GM21367 (cell line): ENCODE measurements around the gene SMARCC2.
"Not testable (repeated sequence)": the region's sequence is repeated elsewhere in the genome, so short reads cannot be mapped to it uniquely, and the experiment has no call there.

Experiments used
- ATAC-seq: cut with Tn5 transposase; IDR thresholded peaks from one replicate; pipeline ENCODE4 v1.9.1; 2021; ENCODE audit not compliant: unreplicated experiment

Gene SMARCC2

DNA sequence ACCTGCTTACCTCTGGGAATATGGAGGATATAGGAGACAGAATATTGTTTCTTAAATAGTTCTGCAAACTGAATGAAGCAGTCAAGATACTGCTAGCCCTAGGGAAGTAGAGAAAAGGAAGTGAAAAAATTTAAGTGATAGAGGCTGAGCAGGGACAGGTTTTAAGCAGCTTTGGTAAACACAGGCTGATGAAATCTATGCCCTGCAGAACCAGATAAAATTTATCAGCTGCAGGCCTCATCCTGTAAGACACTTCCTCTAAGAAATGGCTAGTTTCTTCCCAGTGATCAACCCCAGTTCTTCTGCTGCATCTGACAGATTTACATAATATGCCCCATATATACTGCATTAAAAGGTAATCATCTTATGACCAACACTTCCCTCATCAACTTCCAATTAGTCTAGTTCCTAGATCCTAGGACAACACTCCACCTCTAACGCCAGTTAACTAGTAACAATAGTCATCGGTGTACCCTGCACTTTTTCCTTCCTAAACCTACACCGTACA lies 62.5 kb downstream of the SMARCC2 start:
- no peak for ATAC-seq

DNA sequence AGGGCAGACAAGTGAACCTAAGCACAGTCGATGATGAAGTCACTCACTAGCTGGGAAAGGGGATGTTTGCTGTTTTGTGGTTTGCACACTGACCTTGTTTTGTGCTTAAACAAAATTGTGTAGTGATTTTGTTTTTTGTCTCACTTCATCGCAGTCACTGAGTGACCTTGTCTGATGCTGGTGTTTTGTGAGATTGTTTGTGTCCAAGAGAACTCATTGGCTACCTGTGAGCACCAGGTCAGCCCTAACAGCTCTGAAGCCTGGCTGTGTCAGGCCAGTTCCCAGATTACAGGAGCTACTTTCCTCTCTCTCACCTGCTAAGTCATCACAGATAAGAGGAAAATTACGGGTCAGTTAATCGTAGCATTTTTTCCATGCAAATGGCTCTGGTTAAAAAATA lies 65.2 kb downstream of the SMARCC2 start:
- ATAC-seq, result no peak

DNA sequence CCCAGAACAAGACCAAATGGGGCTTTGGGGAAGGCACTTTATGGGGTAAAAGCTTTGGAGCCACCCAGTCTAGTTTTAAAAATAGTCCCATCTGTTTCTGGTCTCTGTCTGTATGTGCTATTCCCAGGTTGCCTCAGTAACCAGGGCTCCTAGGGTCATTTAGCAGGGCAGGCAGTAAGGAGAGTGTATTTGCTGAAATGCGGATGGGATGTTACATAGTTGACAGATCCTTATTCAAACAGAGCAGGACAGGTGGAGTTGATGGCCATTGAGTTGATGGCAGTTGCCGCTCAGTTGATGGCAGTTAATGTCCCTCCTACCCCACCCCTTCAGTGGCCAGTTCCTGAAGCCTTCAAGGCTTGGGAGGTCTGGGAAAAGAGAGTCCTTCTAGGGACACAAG lies 66.6 kb downstream of the SMARCC2 start:
- ATAC-seq, result no peak

DNA sequence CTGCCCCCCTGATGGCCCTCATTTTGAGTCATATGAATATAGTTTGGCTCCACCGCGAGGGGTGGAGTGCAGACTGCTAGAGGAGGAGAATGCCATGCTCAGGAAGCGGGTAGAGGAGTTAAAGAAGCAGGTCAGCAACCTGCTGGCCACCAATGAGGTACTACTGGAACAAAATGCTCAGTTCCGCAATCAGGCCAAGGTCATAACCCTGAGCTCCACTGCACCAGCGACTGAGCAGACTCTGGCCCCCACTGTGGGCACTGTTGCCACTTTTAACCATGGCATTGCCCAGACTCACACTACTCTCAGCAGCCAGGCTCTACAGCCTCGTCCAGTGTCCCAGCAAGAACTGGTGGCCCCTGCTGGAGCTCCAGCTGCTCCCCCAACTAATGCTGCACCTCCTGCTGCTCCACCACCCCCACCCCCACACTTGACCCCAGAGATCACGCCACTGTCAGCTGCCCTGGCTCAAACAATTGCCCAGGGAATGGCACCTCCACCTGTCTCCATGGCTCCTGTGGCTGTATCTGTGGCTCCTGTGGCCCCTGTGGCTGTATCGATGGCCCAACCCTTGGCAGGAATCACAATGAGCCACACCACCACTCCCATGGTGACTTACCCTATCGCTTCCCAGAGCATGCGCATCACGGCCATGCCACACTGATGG lies 67.9 kb downstream of the SMARCC2 start:
- no peak for ATAC-seq

DNA sequence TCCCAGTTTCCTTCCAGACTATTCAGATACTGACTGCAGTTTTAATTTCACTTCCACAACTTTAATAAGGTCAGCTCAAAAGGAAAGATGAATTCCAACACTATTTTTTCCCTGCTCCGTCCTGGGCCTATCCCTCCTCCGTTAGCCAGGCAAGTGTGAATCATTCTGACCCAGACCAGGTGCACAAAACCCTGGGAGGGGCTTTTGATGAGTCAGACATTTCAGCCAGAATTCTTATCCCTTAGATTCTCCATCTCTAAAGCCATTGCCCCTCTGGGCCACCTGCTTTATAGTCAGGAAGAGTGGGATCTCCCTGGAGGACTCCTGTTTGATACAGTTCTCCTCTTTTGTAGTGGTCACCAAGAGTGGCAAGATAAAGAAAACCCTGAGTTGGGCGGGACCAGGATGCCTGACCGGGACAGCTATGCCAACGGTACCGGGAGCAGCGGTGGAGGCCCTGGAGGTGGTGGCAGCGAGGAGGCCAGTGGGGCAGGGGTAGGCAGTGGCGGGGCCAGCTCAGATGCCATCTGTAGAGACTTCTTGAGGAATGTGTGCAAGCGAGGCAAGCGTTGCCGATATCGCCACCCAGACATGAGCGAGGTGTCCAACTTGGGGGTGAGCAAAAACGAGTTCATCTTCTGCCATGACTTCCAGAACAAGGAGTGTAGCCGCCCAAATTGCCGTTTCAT lies 69.0 kb downstream of the SMARCC2 start:
- no peak for ATAC-seq

DNA sequence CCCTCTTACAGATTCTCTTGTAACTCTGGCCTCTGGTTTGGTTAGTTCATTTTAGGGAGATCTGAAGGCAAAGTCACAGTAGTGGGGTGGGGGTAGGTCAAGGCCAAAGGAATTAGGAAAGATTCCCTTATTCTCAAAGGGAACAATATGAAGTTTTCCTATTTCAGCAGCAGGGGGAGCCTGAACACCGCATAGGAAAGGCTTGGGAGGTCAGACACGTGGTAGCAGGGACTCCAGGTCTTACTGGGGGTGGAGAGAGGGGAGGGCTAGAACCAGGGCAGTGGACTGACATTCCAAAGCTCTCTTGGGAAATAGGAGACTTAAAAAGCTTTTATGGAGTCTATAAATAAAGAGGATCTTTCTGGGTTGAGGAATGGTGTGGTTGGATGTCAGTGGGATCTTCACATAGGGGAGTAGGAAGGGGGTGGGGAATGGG lies 69.9 kb downstream of the SMARCC2 start:
- no peak for ATAC-seq

DNA sequence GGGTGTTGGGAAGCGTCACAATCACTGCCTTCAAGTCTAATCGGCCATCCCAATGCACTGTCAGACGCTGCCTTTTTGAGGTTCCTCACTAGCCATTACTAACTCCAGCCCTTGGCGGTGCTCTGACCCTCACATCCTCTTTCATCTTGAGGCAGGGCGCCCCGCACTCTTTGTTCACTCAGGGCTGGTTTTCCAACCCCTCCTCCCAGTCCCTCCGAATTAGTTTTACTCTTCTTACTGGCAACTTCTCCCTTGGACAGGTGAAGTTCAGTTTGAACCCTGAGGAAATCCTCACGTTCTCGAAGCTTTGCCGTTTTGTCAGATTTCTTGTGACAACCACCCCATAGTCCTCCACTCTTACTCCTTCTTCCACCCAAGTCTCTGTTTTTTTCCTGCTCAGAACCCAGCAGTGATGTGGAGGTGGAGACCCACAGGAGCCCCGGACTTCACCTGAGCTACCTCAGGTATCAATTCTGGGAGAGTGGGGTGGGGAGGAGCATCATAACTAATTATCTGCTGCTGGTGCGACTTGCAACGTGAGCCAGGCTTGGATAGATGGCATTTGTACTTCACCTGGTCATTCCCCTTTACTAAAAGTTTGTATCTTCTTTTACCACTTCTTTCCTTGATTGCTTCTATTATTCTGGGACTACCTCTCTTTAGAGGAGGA lies 70.5 kb downstream of the SMARCC2 start:
- ATAC-seq, result no peak

DNA sequence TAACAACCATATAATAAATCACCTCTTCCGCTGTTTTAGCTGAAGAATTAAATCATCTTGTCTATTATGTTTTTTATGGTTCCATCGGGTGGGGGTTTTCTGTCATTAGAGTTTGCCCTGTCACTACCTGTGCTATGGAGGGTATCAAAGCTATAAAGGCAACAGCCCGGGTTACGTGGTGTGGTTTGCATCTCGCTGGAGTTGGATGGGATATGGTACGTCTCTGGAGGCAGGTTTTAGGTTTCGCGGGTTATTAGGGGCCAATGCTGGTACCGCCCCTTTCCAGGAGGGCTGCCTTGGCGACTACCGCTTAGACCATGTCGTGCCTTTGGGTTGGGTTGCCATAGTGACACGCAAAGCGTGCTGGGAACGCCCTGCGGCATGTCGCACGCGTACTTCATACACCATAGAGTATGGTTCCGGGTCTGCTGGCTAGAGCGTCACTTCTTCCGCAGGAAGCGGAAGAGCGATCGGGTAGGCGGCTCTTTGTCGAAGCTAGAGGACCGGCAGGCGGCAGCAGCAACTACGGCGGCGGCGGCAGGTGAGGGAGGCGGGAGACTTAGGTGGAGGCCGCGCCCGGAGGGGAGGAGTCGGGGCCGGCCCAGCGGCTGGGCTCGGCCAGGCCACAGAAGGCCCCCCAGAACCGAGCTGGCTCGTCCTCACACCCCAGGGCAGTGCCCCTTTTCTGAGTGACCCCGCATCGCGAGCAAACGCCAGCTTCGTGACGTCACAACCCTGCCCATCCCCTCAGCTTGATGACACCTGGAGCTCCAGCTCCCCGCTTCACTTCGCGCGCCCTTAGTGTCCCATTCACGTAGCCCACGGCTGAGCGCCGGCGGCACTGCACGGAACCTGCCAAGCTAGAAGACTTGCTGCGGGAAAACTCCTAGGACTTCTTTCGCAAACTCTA lies 71.2 kb downstream of the SMARCC2 start, which contains the start of gene ZC3H10:
Gene ZC3H10 (plus strand): TSS at position 489 of the 910 bp plus-strand sequence. CDS start 2,297 bp downstream, outside the sequence.
- peak; percentile 67 for ATAC-seq

DNA sequence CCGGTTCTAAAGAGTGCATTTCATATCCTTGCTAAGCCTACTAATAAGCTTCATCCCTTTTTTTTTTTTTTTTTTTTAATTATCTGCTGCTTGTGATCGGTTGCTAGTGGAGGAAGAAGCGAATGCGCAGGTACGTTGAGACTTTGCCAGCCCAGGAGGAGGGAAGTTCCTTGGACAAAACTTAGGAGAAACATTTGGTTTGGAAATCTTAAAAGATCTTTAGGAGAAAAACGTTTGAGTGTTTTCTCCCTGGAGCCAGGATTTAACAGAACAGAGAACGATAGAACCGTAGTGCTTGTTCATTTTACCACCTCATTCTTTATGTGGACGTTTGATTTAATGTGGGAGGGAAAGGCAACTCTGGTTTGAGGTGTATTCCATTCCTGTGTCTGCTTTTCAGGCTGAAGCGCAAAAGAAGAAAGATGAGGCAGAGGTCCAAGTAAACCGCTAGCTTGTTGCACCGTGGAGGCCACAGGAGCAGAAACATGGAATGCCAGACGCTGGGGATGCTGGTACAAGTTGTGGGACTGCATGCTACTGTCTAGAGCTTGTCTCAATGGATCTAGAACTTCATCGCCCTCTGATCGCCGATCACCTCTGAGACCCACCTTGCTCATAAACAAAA lies 72.1 kb downstream of the SMARCC2 start:
- ATAC-seq, result not testable (repeated sequence)

DNA sequence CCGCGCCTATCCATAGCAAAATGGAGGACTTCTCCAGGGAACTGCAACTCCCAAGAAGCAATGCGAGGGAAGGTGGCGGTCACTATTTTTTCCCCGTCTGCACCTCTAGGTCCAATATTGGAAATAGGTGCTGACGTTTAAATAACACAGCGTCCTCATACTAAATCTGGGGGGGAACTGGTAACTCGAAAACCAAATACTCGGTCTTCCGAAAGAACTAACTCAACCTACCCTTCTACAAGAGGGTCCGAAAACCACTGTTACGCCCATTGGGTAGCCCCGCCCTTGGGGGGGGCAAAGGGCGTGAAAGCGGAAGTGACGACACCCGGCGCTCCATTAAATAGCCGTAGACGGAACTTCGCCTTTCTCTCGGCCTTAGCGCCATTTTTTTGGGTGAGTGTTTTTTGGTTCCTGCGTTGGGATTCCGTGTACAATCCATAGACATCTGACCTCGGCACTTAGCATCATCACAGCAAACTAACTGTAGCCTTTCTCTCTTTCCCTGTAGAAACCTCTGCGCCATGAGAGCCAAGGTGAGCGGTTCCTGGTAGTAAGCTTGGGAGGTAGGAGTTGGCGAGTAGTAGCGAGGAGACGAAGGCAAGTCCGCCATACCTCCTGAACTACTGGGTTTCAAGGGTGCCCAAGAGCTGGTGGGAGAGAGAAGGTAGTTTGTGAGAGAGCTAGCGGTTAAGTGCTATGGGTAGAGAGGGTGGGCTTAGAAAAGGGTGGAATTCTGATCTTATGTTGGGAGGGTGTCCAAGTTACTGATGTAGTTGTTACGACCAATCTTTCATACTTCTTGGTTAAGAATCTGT lies 72.8 kb downstream of the SMARCC2 start, which contains the start of gene RPL41:
Gene RPL41 (plus strand): TSS at position 367 of the 815 bp plus-strand sequence.
- peak; percentile 33 for ATAC-seq

DNA sequence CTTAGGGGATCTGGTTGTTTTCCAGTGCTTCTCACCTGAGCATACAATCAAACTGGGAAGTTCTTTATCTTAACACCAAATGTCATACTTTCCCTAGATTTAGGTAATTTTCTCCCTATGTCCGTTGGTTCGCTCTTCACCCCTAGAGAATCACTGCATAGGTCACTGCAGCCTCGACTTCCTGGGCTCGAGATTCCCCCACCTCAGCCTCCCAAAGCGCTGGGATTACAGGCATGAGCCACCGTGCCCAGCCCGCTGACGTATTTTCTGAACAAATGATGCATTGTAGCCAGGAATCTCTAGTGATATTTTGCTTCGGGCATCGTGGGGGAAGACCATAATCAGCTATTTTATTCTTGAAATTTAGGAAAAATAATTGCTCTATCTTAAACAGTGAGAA lies 74.0 kb downstream of the SMARCC2 start:
- ATAC-seq, result no peak

DNA sequence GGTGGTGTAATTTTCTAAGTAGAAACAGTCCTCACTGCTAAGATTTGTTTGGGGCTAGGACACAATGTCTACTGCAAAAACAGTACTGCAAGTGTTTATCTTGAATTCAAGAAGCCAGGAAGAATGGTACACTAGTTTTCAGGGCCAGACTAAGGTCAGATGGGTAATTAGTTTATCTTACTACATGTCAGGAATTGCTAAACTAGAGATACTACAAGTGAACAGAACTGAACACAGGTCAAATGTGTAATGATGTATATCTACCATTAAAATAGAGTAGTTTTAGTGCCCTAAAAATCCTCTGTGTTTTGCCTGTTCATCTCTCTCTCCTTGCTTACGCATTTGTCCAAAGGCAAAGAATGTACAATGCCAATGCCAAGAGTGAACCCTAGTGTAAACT lies 75.2 kb downstream of the SMARCC2 start:
- no peak for ATAC-seq
